Osteocyte (in vitro differentiated cells): Measurements from ENCODE around the gene AGMO. TPM values are rescaled to one million over a fixed set of nuclear protein-coding genes. Genes with fewer than 3 reads are reported as not detected.

Experiments used
- DNase-seq: peaks from one replicate; pipeline ENCODE4 v3.0.0; 2021; ENCODE audit warnings: mixed read lengths; ENCODE audit not compliant: unreplicated experiment; ENCODE audit errors: extremely low spot score
- H3K27ac Mint-ChIP-seq: one replicate; pipeline ENCODE4 v1.8.0; 2021; ENCODE audit warnings: mild to moderate bottlenecking, mixed read lengths; ENCODE audit not compliant: unreplicated experiment
- H3K27me3 Mint-ChIP-seq: one replicate; pipeline ENCODE4 v1.8.0; 2021; ENCODE audit warnings: mixed read lengths; ENCODE audit not compliant: unreplicated experiment
- H3K36me3 Mint-ChIP-seq: one replicate; pipeline ENCODE4 v1.8.0; 2021; ENCODE audit warnings: mixed read lengths; ENCODE audit not compliant: unreplicated experiment
- H3K4me1 Mint-ChIP-seq: one replicate; pipeline ENCODE4 v1.8.0; 2021; ENCODE audit warnings: mixed read lengths; ENCODE audit not compliant: unreplicated experiment
- H3K4me3 Mint-ChIP-seq: one replicate; pipeline ENCODE4 v1.8.0; 2021; ENCODE audit warnings: mild to moderate bottlenecking, moderate library complexity, mixed read lengths; ENCODE audit not compliant: unreplicated experiment
- H3K9me3 Mint-ChIP-seq: one replicate; pipeline ENCODE4 v1.8.0; 2021; ENCODE audit warnings: mixed read lengths; ENCODE audit not compliant: unreplicated experiment
- total RNA-seq: library from RNA; stranded (reverse); gene quantifications from 2 replicates; pipeline ENCODE4 v1.2.1, GENCODE V29; 2021
- TF ChIP-seq, protein P1 (sequence below): fragments of 200-600 bp; sonication (generic); IDR thresholded peaks from 2 replicates; pipeline ENCODE4 v1.5.0; 2021; ENCODE audit warnings: antibody characterized with exemption, mild to moderate bottlenecking, moderate library complexity

The AGMO gene
- total RNA-seq, 1 donor from 2014 or later = 1.7 TPM

DNA sequence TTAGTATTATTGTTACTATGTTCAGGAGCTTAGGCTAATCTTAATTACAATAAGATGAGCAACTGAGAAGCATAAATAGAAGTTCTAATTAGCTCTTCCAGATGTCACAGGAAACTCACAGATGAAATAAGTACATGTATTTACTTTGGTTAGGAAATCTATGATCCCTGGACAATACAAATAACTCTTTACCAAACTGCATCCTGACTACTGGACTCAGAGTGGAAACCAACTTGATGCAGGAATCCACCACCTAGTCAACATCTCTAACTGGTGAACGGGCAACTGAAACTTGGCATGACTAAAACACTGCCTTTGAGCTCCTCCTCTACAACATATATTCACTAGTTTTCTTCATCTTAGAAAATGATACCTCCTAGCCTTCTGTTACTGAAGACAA lies 193.2 kb downstream of the AGMO start:
- TF ChIP-seq, protein P1, sequence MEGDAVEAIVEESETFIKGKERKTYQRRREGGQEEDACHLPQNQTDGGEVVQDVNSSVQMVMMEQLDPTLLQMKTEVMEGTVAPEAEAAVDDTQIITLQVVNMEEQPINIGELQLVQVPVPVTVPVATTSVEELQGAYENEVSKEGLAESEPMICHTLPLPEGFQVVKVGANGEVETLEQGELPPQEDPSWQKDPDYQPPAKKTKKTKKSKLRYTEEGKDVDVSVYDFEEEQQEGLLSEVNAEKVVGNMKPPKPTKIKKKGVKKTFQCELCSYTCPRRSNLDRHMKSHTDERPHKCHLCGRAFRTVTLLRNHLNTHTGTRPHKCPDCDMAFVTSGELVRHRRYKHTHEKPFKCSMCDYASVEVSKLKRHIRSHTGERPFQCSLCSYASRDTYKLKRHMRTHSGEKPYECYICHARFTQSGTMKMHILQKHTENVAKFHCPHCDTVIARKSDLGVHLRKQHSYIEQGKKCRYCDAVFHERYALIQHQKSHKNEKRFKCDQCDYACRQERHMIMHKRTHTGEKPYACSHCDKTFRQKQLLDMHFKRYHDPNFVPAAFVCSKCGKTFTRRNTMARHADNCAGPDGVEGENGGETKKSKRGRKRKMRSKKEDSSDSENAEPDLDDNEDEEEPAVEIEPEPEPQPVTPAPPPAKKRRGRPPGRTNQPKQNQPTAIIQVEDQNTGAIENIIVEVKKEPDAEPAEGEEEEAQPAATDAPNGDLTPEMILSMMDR = no peak
- Mint-ChIP-seq H3K9me3 (peaks cover 7% of the 10 kb centered on the region), H3K36me3 (peaks cover 2% of the 10 kb centered on the region), H3K4me3 (no peak overlapping the region), H3K27ac (no peak overlapping the region), H3K27me3 (no peaks in the 10 kb centered on the region), H3K4me1 (peaks cover 3% of the 10 kb centered on the region)
- no peak for DNase-seq

DNA sequence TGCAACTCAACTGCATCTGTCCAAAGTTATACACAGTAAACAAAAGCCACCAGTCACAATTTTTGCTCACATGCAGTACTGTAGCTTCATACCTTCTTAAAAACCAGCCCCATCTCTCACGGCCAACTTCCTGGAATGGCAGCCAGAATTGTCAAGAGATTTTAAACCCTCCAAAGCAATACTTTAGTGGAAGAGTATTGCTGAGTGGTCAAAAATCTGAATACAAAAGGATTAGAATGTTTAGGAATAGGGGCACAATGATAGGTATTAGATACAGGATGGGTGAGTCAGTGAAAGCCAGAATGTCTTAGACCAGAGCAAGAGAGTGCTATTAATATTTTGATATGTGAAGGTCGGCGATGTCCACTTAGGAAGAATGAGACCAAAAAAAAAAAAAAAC lies 193.9 kb downstream of the AGMO start:
- no peaks in the 10 kb centered on the region for H3K27me3 Mint-ChIP-seq
- H3K36me3 Mint-ChIP-seq = peaks cover 2% of the 10 kb centered on the region
- peaks cover 7% of the 10 kb centered on the region for H3K9me3 Mint-ChIP-seq
- TF ChIP-seq, protein P1 = no peak
- no peaks in the 10 kb centered on the region for H3K4me1 Mint-ChIP-seq
- DNase-seq = no peak
- H3K4me3 Mint-ChIP-seq = no peak overlapping the region
- no peak overlapping the region for H3K27ac Mint-ChIP-seq

DNA sequence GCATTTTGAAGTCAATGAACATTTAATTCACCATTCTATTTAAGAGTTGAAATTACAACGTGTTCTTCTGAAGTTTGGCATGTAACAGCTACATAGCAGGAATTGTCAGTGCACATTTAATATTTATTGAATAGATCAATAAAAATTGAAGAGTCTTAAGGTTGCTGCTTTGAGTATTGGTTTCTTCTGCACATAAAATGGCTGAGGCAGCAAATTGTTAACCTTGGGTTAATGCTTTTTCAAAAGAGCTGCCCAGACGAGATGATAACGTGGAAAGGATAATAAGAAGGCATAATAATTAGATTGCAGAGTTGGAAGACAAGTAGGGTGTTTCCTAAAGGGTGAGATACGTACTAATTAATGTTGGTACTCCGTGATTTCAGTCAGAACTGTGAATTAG lies 203.7 kb downstream of the AGMO start:
- Mint-ChIP-seq H3K4me3 (no peak overlapping the region), H3K4me1 (no peaks in the 10 kb centered on the region), H3K27me3 (no peaks in the 10 kb centered on the region), H3K27ac (no peak overlapping the region), H3K9me3 (no peaks in the 10 kb centered on the region), H3K36me3 (peaks cover 3% of the 10 kb centered on the region)
- TF ChIP-seq, protein P1 = no peak
- DNase-seq = no peak

DNA sequence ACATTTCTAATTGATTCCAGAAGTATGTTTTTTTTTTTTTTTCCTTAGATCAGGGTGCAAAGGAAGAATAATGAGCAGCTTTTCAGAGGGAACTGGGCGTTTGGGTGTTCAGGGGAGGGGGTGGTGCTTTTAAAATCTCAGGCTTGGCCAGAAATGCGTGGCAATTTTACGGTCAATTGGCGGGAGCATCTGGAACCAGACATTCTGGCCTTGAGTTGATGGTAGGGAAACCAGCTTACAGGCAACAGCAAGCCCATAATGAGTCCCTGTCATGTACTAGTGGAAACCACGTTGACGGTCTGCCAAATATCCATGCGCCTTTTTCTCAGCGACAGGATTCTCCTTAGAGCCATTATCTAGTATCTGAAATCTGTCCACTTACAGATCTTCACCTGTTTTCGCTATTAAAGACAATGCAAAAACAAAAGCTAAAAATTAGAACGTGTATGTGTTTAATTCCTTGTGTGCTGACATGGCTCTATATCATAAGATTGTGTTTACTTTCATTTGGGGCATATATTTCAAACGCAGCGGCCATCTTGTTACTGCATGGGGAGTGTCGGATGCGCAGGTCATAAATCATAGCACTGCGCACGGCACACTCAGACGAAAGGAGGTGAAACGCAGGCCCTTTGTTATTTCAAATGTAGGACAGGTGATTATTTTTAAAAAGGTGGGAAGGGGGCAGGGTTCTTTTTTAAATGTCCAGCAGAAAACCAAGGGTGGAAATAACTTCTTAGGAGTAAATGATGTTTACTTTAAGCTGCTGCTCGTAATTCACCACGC lies 209.2 kb downstream of the AGMO start:
- Mint-ChIP-seq H3K9me3 (no peaks in the 10 kb centered on the region), H3K36me3 (no peaks in the 10 kb centered on the region), H3K4me3 (no peak overlapping the region), H3K4me1 (no peaks in the 10 kb centered on the region), H3K27me3 (no peaks in the 10 kb centered on the region), H3K27ac (no peak overlapping the region)
- DNase-seq = no peak
- TF ChIP-seq, protein P1 = no peak

DNA sequence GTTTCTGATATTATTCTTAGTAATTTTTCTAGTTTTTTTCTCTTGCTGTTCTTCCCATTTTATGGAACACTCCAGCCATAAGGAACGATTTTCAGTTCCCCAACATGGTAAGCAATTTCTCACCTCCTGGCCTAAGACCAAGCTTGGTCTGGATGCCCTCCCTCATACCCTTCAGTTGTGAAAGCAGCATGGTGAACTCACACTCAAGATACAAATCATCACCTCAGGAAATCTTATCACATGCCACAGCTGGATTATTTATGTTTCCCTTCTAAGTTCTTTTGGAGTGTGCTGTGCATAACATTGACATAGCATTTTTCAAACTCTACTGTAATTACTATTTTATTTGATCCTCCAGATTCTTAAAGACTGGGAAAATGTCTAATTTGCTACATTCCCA lies 216.6 kb downstream of the AGMO start:
- Mint-ChIP-seq H3K4me1 (no peaks in the 10 kb centered on the region), H3K9me3 (no peaks in the 10 kb centered on the region), H3K27ac (no peak overlapping the region), H3K4me3 (no peak overlapping the region), H3K27me3 (no peaks in the 10 kb centered on the region), H3K36me3 (no peaks in the 10 kb centered on the region)
- no peak for DNase-seq
- TF ChIP-seq, protein P1 = no peak
